Measurements from ENCODE around the gene ADORA2A. TPM values are rescaled to one million over a fixed set of nuclear protein-coding genes. Genes with fewer than 3 reads are reported as not detected.

The ADORA2A gene
- total RNA-seq, 3 donors from 2014 or later, result 1.8 to 4.3 (median 3.4) TPM

DNA sequence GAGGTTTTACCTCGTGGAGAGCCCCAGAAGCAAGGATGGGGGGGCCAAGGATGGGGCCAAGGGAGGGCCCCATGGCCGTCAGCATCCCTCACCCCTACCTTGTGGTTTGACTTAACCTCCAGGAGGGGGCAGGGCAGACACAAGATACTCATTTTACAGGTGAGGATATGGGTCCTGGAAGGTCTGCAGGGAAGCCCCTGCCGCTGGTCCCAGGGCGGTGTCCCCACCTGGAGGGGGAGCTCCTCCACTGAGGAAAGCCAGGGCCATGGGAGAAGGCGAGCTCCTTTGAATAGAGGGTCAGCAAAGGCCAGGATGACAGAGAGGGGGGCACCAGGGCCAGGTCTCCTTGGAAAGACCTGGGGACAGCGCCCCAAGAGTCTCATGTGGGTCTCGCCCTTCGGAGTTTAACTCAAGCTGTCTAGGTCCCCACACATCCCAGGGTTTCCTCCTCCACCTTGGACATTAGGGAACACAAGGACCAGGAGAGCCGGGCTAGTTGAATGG lies 5.9 kb upstream of the ADORA2A start:
- H3K4me1 ChIP-seq, result peaks cover 0 to 11% of the 10 kb centered on the region in 2 donors
- H3K27me3 ChIP-seq, result peaks cover 0 to 7% of the 10 kb centered on the region in 2 donors
- H3K27ac ChIP-seq, result no peak overlapping the region
- DNase-seq (ENCODE audit: low spot score in 2 of 2), result no peak
- no peaks in the 10 kb centered on the region for H3K36me3 ChIP-seq
- intact Hi-C loops (cut with DNase I; ENCODE audit: low total_unique reads), result no loop called here
- no peaks in the 10 kb centered on the region for H3K9me3 ChIP-seq
- H3K4me3 ChIP-seq, result no peak overlapping the region
- TF ChIP-seq POLR2AphosphoS5 (IDR thresholded peaks at IDR 0.05), result no peak
- no peak for TF ChIP-seq POLR2A (IDR thresholded peaks at IDR 0.05)
- no peak for TF ChIP-seq CTCF (IDR thresholded peaks at IDR 0.05)

GRCh38 chr22:24422102-24422665 lies 5.2 kb upstream of the ADORA2A start:
- H3K4me3 ChIP-seq, result no peak overlapping the region
- TF ChIP-seq CTCF (IDR thresholded peaks at IDR 0.05) (no peak), POLR2AphosphoS5 (IDR thresholded peaks at IDR 0.05) (no peak), POLR2A (IDR thresholded peaks at IDR 0.05) (no peak)

DNA sequence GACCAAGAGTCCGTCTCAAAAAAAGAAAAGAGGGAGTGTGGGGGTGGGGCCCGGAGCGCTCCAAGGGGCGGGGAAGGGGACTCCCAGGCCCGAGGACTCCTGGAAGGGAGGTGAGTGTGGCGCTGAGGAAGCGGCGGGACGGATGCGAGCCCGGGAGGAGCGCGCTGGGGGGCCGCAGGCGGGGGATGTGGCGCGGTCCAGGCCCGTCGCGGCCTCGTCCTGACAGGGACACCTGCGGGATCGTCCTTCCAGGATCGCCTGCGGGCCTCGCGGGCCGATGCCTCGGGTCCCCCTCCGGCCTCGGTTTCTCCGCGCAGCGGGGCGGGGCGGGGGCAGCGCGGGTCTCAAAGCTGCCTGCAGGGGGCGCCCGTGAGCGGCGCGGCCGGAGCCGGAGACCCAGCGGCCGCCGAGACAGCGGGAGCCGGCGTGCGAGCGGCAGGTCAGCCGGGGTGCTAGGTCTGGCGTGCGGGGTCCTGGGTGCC lies 3.8 kb upstream of the ADORA2A start:
- H3K36me3 ChIP-seq, result no peaks in the 10 kb centered on the region
- H3K27me3 ChIP-seq, result peaks cover 0 to 7% of the 10 kb centered on the region in 2 donors
- peaks cover 0 to 11% of the 10 kb centered on the region in 2 donors for H3K4me1 ChIP-seq
- TF ChIP-seq POLR2A (IDR thresholded peaks at IDR 0.05), result no peak
- TF ChIP-seq POLR2AphosphoS5 (IDR thresholded peaks at IDR 0.05), result no peak
- TF ChIP-seq CTCF (IDR thresholded peaks at IDR 0.05), result peak in 2 of 3 donors; percentile 58 to 84
- intact Hi-C loops (cut with DNase I; ENCODE audit: low total_unique reads), result no loop called here
- H3K27ac ChIP-seq, result no peak overlapping the region
- H3K4me3 ChIP-seq, result peak overlapping the region; percentile 47 to 65 (median 58)
- H3K9me3 ChIP-seq, result no peaks in the 10 kb centered on the region
- DNase-seq (ENCODE audit: low spot score in 2 of 2), result peak in 1 of 2 donors; percentile 64

More at GRCh38 chr22:24422102-24422665, 5.2 kb upstream of the ADORA2A start:
- Histone ChIP-seq H3K27ac (no peak overlapping the region), H3K36me3 (no peaks in the 10 kb centered on the region), H3K9me3 (no peaks in the 10 kb centered on the region), H3K4me1 (peaks cover 0 to 11% of the 10 kb centered on the region in 2 donors), H3K27me3 (peaks cover 0 to 7% of the 10 kb centered on the region in 2 donors)
- DNase-seq (ENCODE audit: low spot score in 2 of 2), result no peak
- intact Hi-C loops (cut with DNase I; ENCODE audit: low total_unique reads), result no loop called here

GRCh38 chr22:24424001-24424900 lies 3.1 kb upstream of the ADORA2A start:
- H3K36me3 ChIP-seq, result no peaks in the 10 kb centered on the region
- H3K4me3 ChIP-seq, result peak overlapping the region; percentile 47 to 65 (median 58)
- H3K9me3 ChIP-seq, result no peaks in the 10 kb centered on the region
- no peak overlapping the region for H3K27ac ChIP-seq
- peaks cover 0 to 11% of the 10 kb centered on the region in 2 donors for H3K4me1 ChIP-seq
- no peak for DNase-seq (ENCODE audit: low spot score in 2 of 2)
- TF ChIP-seq POLR2A (IDR thresholded peaks at IDR 0.05), result no peak
- intact Hi-C loops (cut with DNase I; ENCODE audit: low total_unique reads), result no loop called here
- peaks cover 0 to 7% of the 10 kb centered on the region in 2 donors for H3K27me3 ChIP-seq

GRCh38 chr22:24424901-24425775 lies 2.3 kb upstream of the ADORA2A start:
- no peak overlapping the region for H3K27ac ChIP-seq
- peaks cover 0 to 10% of the 10 kb centered on the region in 2 donors for H3K4me1 ChIP-seq
- H3K36me3 ChIP-seq, result no peaks in the 10 kb centered on the region
- peak overlapping the region in 1 of 3 donors; percentile 65 for H3K4me3 ChIP-seq
- peaks cover 0 to 7% of the 10 kb centered on the region in 2 donors for H3K27me3 ChIP-seq
- TF ChIP-seq POLR2AphosphoS5 (IDR thresholded peaks at IDR 0.05) (no peak), POLR2A (IDR thresholded peaks at IDR 0.05) (no peak), CTCF (IDR thresholded peaks at IDR 0.05) (no peak)
- no peak for DNase-seq (ENCODE audit: low spot score in 2 of 2)
- no peaks in the 10 kb centered on the region for H3K9me3 ChIP-seq
- intact Hi-C loops (cut with DNase I; ENCODE audit: low total_unique reads), result no loop called here

All from breast epithelium (tissue), 4 donors.